Ovary (tissue), 3 donors: Measurements from ENCODE around the gene NEURL1B.

Experiments used
- EP300 ChIP-seq: sonication (generic); formaldehyde crosslinking; IDR thresholded peaks from one replicate; pipeline ENCODE4 v1.6.1; 2017; ENCODE audit warnings: antibody characterized with exemption
- POLR2A ChIP-seq: fragments of 450-650 bp; IDR thresholded peaks from one replicate; pipeline ENCODE4 v1.6.1; 2017; ENCODE audit warnings: antibody characterized with exemption, mild to moderate bottlenecking, moderate library complexity
- TF ChIP-seq, protein P1 (sequence below), 3 donors: fragments of 450-650 bp in 2 of 3; fragments of 200-600 bp in 1 of 3; IDR thresholded peaks; one replicate each; pipeline versions ENCODE4 v1.5.1 to v1.8.0; 2016 to 2022; ENCODE audit warnings: antibody characterized with exemption in 3 of 3, mild to moderate bottlenecking in 1 of 3
- donor health status: DM: no; HTN: no; CAD: no.

DNA sequence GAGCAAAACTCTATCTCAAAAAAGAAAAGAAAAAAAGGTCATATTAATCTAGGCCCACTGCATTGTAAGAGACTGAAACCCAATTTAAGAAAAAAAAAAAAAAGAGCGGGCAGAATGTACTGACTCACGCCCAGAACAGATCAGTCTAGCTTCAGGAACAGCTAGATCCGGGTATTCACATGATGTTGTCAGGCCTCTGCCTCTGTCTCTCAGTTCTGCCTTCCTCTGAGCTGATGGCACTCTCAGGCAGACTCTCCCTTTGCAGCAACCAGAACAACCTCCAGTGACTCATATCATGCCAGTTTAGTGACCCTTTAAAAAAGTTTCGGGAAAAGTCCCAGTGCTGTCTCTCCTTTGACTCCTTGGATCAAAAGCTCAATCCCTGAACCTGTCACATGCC lies 53.0 kb downstream of the NEURL1B start:
- TF ChIP-seq, protein P1, sequence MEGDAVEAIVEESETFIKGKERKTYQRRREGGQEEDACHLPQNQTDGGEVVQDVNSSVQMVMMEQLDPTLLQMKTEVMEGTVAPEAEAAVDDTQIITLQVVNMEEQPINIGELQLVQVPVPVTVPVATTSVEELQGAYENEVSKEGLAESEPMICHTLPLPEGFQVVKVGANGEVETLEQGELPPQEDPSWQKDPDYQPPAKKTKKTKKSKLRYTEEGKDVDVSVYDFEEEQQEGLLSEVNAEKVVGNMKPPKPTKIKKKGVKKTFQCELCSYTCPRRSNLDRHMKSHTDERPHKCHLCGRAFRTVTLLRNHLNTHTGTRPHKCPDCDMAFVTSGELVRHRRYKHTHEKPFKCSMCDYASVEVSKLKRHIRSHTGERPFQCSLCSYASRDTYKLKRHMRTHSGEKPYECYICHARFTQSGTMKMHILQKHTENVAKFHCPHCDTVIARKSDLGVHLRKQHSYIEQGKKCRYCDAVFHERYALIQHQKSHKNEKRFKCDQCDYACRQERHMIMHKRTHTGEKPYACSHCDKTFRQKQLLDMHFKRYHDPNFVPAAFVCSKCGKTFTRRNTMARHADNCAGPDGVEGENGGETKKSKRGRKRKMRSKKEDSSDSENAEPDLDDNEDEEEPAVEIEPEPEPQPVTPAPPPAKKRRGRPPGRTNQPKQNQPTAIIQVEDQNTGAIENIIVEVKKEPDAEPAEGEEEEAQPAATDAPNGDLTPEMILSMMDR (IDR thresholded peaks at IDR 0.05), result no peak
- TF ChIP-seq EP300 (no peak), POLR2A (no peak)
